GM21447 (cell line): Measurements from ENCODE around the gene ITPRIPL2.

Experiments
- ATAC-seq: cut with Tn5 transposase; IDR thresholded peaks from one replicate; pipeline ENCODE4 v1.9.1; 2021; ENCODE audit not compliant: unreplicated experiment

The ITPRIPL2 gene

DNA sequence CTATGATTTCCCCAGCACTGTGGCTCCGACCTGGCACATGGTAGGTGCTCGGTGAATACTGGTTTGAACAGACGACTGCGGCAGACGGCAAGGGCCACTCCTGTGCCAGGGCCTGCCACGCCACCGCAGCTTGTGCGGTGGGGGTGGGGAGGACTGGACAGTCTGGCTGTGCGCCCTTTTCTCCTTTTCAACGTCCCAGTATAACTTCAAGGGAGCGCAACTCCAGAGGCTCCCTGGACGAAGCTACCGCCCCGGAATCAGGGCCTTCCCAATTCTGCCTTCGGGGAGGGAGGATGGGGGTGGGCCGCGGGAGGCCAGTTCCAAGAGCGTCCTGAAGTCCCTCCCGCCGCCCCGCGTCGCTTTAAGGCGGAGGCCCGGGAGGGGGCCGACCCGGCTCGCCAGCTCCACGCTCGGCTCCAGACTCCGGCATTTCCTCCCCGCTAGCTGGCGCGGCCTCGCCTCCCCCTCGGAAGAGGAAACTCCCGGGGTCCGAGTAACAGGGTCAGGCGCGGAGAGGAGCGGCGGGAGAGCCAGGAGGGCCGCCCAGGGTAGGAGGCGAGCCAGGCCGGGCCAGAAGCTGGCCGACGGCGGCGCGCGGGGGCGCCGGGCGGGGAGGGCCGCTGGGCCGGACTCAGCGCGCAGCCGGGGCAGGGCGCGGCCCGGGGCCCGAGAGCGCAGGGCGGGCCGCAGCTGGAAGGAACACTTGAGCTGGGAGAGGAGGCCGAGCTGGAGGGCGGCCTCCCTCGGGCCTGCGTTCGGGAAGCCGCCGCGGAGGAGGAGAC is at the start of gene ITPRIPL2:
TSS of gene ITPRIPL2 (plus strand) at position 388 of the 782 bp plus-strand sequence. CDS start 498 bp downstream, outside the sequence.
- ATAC-seq: no peak

DNA sequence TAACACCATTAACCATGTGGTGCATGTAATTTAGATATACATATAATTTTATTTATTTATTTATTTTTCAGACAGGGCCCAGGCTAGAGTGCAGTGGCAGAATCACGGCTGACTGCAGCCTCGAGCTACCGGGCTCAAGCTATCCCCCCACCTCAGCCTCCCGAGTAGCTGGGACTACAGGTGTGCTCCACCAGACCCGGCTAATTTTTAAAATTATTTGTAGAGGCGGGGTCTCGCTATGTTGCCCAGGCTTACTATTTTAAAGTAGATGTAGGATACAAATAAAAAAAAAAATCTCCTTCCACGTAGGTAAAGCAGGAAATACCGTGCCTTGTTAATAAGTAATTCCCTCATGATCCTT is 46.8 kb upstream of the ITPRIPL2 start:
- no peak for ATAC-seq

DNA sequence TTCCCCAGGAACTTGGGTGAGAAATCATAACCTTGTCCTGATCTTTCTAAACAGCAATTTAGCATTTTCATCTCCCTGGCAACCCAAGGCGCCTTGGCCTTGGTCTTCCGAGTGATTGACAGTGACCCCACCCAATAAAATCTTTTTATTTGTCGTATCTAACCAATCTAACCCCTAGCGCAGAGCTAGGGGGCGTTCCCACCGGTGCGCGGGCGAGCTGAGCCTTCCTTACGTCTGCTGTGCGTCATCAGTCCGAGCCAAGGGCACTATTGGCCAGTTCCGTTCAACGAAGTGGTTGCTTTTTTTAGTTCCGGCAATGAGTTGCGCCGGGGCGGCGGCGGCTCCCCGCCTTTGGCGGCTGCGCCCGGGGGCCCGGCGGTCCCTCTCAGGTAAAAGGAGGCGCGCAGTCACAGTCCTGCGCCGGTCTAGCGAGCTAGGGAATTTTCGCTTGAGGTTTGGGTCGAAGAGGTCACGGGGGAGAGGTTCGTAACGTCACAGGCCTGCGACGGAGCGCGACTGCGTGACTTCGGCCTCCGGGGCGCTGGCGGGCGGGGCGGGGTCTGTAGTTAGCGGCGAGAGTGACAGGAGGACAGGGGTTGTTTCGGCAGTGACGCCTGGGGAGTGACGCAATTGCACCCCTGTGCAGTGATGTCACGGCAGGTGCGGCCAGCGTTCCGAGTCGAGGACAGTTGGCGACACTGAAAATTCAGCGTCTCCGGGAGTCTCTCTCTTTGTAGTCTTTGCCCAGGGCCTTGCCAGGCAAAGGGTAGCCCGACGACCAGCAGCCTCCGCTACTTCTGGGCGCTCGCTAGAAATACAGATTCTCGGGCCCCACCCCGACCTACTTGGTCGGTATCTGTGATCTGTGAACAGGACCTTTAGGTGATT is 46.2 kb upstream of the ITPRIPL2 start, which contains the start of gene COQ7:
TSS of gene COQ7 (plus strand) at position 266 of the 888 bp plus-strand sequence. CDS start at position 317, 51 bp downstream.
- peak; percentile 89 for ATAC-seq

DNA sequence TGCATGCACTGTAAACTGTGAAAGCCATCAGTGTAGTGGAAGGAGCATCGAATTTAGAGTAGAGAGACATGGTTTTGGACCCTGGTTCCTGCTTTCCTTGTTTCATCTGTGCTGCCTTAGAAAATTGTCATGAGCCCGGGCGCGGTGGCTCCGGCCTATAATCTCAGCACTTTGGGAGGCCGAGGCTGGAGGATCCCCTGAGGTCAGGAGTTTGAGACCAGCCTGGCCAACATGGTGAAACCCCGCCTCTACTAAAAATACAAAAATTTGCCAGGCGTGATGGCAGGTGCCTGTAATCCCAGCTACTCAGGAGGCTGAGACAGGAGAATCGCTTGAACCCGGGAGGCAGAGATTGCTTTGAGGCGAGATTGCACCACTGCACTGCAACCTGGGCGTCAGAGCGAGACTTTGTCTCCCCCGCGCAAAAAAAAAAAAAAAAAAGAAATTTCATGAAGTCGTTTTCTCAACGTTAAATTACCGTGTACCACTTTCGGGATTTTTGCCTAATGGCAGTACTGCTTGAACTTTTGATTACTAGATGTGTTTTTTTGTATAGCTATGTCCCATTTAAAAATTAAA is 45.4 kb upstream of the ITPRIPL2 start:
- no peak for ATAC-seq

DNA sequence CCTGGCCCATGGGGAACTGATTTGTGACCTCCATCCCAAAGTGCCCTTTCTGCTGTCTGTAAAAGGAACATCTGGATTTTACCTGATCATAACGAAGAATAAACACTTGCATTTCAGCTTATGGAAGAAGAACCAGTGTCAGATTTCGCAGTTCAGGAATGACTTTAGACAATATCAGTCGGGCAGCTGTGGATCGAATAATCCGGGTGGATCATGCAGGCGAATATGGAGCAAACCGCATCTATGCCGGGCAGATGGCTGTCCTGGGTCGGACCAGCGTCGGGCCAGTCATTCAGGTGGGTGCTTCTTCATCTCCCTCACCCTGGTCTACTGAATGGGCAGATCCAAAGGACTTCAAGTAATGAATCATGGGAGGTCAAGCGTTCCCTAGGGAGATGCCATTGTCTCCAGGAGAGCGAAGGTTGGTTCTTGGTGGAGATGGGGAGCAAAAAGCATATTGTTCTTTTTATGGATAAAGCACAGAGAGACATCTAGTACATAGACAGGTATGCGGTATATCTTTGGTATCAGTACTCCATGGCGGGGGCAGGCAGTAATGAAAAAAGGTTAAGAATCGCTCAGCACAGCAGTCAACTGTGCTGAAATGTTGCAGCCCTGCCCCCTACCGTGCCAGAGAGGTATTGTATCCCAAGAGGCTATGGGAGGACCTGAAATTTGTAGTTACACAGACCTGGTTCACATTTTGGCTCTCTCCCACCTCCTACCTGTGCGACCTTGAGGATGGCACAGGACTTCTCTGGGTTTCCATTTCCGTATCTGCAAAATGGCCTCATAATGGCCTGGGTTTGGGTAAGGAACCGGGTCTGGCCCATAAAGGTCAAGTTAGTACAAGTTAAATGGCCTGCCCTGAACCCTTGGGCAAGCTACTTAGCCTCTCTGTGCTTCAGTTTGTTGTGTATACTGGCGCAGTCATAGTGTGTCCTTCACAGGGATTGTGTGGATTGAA is 41.7 kb upstream of the ITPRIPL2 start:
- ATAC-seq: no peak

DNA sequence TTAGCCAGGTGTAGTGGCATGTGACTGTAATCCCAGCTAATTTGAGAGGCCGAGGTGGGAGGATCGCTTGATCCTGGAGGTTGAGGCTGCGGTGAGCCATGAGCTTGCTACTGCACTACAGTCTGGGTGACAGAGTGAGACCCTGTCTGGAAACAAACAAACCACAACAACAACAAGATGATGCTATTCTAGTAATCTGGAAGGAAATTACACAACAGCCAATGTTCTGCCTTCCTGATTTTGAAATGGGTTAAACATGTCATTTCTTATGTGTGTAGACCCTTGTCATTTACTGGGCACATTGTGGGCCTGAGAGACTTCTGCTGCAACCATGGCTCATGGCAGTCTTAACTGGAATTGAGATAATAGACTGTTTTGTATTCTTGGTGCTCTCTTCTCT is 40.4 kb upstream of the ITPRIPL2 start:
- ATAC-seq: no peak

DNA sequence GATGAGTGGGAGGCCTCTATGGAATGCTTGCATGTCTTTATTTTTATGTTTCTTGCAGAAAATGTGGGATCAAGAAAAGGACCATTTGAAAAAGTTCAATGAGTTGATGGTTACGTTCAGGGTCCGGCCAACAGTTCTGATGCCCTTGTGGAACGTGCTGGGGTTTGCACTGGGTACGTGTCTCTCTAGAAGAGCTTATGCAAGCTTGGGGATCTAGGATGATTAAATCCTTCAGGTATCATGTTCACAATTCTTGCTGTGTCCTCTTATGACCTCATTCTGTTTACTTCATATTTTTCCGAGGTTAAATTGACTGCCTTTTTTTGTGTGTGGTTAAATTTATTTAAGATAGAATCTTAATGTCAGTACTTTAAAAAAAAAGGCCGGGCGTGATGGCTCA is 39.9 kb upstream of the ITPRIPL2 start:
- no peak for ATAC-seq

DNA sequence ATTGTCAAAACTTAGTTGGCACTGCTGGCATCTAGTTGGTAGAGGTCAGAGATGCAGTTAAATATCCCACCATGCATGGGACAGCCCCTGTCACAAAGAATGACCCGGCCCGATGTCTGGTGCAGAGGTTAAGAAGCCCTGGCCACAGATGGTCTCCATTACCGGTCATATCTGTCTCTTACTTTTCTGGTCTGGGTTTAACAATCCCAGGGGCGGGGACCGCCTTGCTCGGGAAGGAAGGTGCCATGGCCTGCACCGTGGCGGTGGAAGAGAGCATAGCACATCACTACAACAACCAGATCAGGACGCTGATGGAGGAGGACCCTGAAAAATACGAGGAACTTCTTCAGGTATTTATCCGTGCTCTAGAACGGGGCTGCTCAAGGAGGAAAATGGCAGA is 38.3 kb upstream of the ITPRIPL2 start:
- ATAC-seq: no peak

DNA sequence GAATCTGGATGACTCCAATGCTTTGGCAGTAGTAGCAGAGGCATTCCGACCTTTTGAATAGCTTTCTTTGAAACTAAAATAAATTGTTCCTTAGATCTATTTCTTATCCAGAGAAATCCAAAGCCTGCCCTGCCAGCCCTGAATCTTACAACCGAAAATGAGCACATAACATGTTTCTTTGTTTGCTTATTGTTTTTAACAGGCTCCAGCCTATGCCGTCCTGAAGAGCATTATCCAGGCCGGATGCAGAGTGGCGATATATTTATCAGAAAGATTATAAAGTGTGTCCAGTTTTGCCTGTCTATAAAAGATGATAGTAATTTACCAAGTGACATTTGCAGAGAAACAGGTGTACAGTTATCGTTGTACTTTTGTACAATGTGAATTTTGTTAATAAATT is 35.9 kb upstream of the ITPRIPL2 start:
- no peak for ATAC-seq

DNA sequence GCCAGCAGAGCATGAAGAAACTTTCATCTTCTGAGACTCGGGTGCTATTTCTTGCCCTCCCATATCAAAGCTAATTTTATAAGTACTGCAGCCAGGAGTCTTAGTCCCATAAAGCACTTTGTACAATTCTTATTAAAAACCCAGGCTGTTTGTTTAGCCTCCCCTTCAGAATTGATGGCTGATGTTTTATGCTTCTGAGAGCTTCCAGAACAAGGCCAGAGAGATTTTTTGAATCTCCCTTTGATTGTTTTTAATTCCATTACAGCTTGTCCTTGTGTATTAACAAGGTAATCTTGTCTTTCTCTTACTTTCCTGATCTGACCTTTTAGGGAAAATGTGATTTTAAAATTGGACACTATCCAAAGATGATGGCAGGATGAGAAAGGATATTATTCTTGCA is 30.1 kb upstream of the ITPRIPL2 start:
- no peak for ATAC-seq

DNA sequence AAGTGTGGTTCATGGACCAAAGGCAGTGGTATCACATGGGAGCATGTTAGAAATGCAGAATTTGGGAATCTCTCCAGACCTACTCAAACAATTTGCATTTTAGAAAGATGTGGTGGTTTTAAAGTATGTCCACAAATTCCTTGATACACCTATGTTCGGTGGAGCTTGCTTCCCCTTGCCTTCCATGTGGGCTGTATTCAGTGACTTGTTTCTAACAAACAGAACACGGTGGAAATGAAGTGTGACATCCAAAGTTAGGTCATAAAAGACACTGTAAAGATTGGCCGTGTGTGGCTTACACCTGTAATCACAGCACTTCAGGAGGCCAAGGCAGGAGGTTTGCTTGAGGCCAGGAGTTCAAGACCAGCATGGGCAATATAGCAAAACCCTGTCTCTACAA is 29.6 kb upstream of the ITPRIPL2 start:
- ATAC-seq: no peak

DNA sequence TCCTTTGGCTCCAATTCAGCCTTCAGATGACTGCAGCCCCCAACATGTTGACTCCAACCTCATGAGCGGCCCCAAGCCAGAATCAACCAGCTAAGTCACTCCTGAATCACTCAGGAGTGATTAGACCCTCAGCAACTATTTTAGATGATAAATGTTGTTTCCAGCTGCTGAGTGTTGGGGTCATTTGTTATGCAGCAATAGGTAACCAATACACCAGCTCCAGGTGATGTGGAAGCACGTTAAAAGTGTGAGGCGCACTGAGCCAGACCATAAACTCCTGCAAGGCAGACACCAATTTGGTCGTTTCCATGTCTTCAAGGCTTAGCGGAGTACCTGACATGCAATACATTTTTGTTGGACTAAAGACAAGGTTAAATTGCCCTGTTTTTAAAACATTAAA is 28.9 kb upstream of the ITPRIPL2 start:
- ATAC-seq: no peak

DNA sequence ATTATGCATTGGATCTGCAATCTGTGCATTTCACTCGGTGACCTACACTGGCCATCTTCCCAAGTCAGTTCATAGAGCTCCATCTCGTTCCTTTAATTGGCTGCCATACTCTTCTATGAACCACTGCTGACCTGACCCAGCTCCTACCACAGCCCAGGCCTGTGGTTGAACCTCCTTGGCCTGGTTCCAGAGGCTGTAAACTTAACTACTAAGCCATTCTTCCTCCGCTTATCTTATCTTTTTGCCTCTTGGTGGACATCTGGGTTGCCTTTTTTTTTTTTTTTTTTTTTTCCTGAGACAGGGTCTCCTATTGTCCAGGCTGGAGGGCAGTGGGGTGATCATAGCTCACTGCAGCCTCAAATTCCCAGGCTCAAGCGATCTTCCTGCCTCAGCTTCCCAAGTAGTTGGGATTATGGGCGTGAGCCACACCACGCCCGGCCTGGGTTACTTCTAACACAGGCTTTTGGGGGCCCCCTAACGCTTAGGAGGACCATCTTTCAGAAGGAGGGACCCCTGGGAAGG is 28.0 kb upstream of the ITPRIPL2 start:
- ATAC-seq: no peak

DNA sequence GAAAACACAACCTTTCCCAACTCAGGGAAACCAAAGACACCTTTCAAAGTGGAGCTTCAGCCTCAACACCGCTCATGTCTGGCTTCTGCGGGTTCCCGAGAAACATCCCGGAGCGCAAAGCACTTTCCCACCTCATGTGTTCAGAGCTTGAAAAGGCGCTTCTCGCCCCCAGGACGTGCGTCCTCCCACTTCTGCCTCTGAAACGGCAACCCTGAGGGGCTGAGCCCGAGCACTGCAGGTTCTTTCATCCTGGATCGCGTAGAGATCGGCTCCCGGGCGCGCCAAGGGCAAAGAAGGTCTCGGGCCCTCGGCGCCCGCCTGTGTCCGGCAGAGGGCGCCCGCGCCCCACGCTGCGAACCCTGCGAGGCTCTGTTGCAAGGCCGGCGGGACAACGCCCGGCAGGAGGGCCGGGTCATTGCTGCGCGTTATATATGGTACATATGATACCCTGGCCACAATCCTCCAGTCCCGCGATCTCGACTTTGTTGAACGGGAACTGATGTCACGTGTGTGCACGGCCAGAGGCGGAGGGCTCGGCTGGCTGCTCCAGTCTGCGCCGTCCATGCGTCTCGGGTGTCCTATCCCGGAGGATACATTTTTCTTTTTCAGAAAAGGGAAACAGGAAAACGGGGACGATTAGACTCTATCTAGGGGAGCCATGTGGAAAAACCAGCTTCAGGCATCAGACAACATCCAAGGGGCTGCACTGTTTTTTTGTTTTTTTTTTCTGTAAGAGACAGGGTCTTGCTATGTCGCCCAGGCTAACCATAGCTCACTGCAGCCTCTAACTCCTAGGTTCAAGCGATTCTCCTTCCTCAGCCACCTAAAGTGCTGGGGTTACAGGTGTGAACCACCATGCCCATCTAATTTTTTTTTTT is 27.2 kb upstream of the ITPRIPL2 start:
- peak; percentile 67 for ATAC-seq

DNA sequence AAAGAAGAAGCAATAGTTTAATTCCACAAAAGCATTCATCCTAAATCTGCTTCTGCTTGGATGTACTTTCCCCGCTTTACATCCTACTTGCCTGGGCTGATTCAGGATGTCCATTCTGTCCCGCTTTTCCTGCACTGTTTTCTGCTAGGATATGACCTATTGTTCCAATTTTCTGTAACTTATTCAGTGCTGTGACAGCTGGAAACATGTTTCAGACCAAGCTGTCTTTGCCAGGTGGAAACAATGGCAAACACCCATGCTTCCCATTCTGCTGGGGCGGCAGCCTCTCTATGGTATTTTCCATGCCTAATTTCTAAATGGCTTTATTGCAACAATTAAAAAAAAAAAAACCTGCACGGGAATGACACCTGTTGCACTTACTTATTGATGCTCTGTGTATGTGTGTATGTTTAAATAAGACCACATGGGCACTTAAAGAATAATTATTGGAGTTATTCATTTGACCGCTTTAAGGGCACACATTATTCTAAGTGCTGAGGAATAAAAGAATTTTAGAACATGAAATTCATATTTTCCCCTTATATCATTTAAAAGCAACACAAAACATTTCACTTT is 25.3 kb upstream of the ITPRIPL2 start:
- ATAC-seq: no peak

DNA sequence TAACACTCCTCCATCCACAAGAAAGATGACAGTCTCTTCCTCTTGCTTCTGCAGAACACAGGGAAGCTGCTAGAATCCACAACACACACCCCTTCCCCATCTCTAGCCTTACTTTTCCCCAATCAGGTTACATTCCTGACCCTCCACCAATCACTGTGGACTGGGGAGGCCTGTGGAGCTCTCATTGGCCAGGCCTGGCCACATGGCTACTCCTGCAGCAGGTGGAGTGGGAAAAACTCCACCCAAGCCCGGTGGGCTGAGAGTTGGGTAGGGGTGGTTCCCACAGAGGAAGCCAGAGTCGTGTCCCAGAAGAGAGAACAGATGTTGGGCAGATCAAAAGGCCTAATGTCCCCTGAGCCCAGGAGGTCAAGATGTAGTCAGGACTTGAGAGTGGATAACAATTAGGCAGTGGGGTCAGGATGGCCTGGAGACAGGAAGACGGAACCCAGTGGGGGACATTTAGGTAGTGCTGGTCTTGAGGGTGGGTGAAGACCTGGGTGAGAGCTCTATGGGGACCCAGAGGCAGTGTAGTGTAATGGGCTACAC is 24.3 kb upstream of the ITPRIPL2 start:
- ATAC-seq: no peak

DNA sequence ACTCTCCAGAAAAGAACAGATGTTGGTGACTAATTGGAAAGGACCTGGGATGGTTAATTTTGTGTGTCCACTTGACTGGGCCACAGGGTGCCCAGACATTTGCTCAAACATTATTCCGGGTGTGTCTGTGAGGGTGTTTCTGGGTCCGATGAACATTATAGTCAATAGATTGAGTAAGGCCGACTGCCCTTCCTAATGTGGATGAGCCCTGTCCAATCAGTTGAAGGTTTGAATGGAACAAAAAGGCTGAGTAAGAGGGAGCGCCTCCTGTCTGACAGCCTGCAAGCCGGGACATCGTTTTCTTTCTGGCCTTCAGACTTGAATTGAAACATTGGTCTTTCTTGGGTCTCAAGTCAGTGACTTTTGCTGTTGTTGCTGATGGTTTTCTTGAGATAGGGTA is 22.8 kb upstream of the ITPRIPL2 start:
- ATAC-seq: no peak

DNA sequence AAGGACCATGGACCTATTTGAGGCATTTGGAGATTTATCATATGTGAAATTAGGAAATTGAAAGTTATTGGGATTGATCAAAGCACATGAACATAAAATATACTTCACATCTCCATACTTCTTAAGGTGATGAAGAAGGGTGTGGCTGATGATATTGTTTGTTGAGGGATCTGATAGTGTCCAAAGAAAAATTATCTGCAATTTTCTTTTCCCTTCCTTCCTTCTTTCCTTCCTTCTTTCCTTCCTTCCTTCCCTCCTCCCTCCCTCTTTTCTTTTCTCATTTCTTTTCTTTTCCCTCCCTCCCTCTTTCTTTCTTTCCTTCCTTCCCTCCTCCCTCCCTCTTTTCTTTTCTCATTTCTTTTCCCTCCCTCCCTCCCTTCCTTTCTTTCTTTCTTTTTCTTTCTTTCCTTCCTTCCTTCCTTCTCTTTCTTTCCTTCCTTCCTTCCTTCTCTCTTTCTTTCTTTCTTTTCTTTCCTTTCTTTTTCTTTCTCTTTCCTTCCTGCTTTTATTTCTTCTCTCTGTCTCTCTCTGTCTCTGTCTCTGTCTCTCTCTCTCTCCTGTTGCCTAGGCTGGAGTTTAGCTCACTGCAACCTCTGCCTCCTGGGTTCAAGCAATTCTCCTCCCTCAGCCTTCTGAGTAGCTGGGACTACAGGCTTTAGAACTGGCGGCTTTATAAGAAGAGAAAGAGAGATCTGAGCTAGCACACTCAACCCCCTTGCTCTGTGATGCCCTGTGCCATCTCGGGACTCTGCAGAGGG is 20.9 kb upstream of the ITPRIPL2 start:
- no peak for ATAC-seq
